Transverse colon (tissue), 4 donors: ENCODE data around the gene CMTM4.

ENCODE experiments used
- EP300 ChIP-seq: sonication (generic); formaldehyde crosslinking; IDR thresholded peaks from one replicate; pipeline ENCODE4 v1.6.1; 2017; ENCODE audit warnings: antibody characterized with exemption, low read depth
- POLR2A ChIP-seq: fragments of 450-650 bp; IDR thresholded peaks from one replicate; pipeline ENCODE4 v1.6.1; 2016; ENCODE audit warnings: antibody characterized with exemption, mild to moderate bottlenecking, moderate library complexity
- POLR2AphosphoS5 ChIP-seq, 3 donors: sonication (generic); formaldehyde crosslinking; IDR thresholded peaks; one replicate each; pipeline ENCODE4 v1.6.1; 2016; ENCODE audit warnings: antibody characterized with exemption in 3 of 3
- TF ChIP-seq, protein P1 (sequence below), 5 experiments: fragments of 200-600 bp in 3 of 5; fragments of 450-650 bp in 2 of 5; sonication (generic) in 3 of 5; IDR thresholded peaks; 1 replicate in 2 of 5; 2 replicates in 3 of 5; pipeline ENCODE4 v1.5.1; 2016 to 2017; ENCODE audit warnings: antibody characterized with exemption in 5 of 5, inconsistent platforms in 3 of 5, mild to moderate bottlenecking in 2 of 5, moderate library complexity in 1 of 5

DNA sequence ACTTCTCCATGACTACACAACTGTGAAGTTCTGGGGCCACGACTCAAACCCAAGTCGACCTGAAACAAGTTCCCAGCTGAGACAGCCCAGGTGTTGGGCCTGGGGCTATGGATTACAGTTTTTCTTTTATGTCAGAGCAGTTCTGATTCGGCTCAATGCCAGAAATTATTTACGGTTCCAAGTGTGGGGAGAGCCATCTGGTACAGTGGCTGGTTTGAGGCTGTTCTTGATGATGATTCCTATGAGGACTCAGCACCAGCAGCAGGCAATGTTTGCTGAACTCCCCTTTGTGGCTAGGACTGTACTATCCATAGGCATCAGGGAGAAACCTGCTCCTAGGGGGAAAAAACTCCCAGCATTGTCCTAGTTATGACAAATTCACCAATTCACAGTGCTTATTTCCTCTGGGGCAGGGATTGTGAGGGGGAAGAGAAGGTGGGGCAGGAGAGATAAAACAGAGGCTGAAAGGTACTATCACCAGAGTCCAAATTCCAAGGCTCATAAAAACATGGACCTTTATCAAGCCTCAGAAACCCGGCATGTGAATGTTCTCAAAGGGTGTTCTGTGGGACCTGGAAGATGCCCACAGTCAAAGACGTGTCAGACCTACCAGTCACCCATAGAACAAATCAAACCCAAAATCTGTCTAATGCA lies 18.2 kb upstream of the CMTM4 start:
- TF ChIP-seq, protein P1, sequence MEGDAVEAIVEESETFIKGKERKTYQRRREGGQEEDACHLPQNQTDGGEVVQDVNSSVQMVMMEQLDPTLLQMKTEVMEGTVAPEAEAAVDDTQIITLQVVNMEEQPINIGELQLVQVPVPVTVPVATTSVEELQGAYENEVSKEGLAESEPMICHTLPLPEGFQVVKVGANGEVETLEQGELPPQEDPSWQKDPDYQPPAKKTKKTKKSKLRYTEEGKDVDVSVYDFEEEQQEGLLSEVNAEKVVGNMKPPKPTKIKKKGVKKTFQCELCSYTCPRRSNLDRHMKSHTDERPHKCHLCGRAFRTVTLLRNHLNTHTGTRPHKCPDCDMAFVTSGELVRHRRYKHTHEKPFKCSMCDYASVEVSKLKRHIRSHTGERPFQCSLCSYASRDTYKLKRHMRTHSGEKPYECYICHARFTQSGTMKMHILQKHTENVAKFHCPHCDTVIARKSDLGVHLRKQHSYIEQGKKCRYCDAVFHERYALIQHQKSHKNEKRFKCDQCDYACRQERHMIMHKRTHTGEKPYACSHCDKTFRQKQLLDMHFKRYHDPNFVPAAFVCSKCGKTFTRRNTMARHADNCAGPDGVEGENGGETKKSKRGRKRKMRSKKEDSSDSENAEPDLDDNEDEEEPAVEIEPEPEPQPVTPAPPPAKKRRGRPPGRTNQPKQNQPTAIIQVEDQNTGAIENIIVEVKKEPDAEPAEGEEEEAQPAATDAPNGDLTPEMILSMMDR (IDR thresholded peaks at IDR 0.05): no peak
- TF ChIP-seq POLR2A: no peak
- TF ChIP-seq EP300: no peak
- TF ChIP-seq POLR2AphosphoS5 (IDR thresholded peaks at IDR 0.05): peak in 2 of 3 donors; percentile 7 to 16
